GM21786 (cell line): ENCODE data around the gene CLEC3B.

Experiments
- ATAC-seq: cut with Tn5 transposase; IDR thresholded peaks from one replicate; pipeline ENCODE4 v1.9.1; 2021; ENCODE audit not compliant: unreplicated experiment

CLEC3B gene

DNA sequence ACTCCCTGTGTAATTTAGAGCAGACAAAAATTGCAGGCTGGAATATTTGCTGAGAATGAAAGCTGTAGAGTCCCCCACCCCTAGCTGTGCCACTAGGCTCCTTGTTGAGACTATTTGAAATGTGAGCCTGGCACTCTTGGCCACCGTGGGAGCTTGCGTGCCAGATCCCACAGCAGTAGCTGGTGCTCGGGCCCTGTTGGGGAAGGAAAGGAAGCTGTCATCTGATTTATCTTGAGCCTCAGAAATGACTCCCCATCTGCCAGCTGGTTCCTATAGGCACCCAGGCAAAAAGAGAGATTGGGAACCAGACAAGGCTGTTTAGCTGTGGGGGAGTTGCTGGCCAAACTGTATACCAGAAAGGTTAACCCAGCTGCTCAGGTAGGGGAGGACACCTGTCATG lies 23.4 kb upstream of the CLEC3B start:
- no peak for ATAC-seq

DNA sequence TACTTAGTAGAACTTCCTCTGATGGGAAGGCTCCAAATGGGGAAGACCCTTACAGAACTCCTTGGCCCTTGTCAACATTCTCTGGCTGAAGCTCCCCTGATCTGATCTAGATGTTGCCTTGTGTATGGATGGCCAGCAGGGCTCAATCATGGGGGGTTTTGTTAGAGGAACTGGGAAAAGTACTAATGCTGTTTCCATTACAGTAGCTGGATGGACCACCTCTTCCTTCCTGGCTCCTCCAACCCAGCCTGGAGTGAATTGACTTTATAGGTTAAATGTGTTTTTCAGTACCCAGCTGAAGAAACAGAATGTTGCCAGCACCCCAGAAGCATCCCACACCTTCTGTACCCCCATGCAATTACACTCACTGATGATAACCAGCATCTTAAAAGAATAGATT lies 22.7 kb upstream of the CLEC3B start:
- ATAC-seq: no peak

DNA sequence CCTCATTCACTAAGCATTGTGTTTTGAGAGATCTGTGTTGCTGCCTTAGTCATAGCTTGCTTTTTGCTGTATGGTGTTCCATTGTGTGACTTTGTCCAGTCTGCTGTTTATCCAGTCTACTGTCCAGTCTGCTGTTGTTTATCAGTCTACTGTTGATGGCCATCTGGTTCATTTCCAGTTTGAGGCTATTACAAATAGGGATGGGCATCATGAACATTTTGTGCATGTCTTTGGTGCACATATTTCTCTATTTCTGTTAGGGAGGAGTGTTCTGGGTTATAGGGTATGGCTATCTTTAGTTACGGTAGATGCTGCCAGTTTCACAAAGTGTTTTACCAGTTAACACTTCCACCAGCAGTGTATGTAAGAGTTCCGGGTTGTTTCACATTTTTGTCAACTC lies 22.2 kb upstream of the CLEC3B start:
- no peak for ATAC-seq

DNA sequence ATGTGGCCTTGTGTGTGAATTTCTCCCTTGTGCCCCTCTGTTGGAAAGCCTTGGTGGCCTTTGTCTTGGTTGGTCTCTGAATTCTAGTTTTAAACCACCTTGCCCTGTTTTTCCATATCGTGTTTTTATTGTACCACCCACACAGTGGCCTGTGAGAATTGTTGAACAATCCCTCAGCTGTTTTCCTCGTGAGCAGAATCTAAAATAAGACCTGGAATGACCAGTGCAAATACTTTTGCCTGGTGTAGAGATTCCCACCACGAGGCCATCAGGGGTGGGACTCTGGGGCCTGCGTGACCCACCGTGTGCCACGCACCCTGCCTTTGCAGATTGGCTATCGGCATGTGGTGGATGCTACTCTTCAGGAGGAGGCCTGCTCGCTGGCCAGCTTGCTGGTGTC lies 19.0 kb upstream of the CLEC3B start:
- ATAC-seq: no peak

DNA sequence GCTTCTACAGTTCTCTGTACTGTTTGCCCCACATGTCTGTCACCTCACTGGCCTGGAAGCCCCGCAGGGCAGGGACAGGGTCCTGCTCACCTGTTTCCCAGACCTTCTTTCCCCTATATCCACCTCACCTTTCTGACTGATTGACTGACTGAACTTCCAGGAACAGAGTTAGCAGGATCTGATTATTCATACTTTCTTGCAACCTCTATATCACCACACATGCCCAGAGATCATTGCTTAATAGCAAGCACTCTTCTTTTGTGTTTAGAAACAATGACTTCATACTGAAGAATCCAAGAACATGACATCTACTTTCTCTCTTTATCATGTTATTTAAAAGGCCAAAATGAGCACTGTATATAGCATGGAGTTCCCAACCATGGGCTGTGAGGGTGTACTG lies 18.0 kb upstream of the CLEC3B start:
- ATAC-seq: no peak

DNA sequence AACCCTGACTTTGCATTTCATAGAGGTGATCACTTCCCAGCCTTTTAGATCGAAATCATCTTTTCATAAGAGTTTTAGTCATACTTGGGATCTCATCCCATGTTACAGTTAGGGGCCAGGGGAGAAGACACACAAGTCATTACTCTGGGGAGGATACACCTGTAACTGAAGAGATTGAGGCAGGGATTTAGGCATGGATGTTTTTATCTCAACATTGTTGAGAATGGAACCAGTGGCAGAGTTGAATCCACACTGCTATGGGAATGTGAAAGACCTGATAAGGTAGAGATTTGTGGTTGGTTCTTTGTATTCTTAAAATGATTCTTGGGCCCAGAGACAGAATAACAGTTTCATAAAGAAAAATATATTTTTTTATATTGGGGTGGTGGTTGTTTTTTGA lies 16.2 kb upstream of the CLEC3B start:
- ATAC-seq: no peak

DNA sequence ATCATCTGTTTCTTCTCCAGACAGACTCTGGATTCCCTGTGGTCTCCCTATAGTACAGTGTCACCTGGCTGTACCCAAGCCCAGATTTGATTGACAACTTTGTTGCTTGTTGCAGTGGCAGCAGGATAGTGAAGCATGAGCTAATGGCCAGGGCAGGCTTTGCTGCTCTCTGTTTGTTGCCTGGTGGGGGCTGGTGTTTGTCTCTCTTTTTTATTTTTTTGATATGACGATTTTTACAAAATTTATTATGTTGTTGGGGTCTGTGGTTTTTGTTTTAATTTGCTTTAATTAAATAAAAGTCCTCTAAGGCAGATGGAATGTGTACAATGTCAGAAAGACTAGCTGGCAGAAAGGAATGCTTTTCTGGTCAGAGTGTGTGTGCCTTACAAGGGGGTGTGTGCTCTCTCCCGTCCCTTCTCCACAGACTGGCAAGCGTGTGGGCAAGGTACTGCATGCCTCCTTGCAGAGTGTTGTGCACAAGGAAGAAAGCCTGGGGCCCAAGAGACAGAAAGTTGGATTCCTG lies 15.2 kb upstream of the CLEC3B start:
- ATAC-seq: no peak

DNA sequence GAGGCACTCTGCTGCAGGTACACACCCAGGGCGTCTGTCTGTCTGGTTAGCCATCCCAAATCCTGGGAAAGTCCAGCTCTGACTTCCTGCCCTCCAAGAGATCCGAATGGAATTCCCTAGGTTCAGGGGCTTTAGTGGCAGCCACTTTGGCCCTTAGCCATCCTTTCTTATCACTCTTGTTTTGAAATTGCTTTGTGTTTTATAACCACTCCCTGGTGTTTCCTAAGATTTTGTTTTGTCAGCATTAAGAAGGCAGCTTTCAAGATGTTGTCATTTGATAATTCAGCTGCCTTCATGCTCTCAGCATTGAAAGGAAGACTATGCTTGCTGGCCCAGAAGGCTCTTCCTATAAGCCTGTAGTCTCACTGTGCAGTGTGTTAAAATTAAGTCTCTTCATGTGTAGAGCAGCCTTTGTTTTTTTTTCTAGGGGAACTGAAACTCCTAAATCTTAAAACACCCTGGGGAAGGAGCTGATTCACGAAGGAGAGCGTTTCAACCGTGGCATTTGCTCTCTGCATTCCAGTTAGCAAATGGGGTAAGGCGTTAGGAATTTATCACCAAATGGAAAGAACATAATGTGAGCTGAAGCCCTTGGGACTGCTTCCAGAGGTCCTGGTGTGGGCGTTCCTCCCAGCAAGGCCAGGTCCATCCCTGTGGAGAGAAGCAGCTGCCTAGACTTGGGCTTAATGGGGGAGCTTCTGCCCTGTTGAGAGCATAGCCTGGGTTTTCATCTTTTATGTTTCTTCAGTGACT lies 14.2 kb upstream of the CLEC3B start:
- no peak for ATAC-seq

DNA sequence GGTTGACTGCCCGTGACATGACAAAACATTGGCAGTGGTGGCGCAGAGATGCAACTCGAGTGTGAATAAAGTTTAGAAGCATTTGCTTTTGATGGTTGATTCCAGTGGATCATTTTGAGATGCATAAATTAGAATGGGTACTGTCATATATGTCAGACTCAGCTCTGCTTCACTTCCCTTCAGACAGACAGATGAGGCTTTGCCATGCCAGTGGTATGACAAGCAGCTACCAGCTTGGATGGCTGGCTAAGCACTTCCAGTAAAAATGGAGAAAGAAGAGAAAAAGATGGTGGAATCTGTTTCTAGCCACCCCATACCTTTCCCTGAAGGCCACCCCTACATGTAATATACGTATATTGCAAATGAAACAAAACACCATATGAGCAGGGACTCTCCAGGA lies 13.5 kb upstream of the CLEC3B start:
- ATAC-seq: no peak

DNA sequence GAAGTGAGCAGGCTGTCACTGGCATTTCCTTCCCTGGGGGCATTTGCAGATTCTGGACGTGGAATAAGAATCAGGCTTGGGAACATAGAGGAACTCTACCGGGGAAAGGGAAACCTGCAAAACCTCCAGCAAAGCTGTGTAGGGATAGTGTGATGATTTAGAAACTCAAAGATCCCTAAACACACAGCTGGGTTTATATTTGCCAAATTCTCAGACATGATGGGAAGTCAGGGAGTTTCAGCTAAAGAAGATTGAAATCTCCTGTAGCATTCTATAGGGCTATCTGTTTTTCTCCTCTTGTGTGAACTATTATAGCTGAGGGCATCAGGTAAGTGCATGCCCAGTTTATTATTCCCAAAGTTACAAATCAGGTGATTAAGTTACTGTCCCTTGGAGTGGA lies 9.2 kb upstream of the CLEC3B start:
- ATAC-seq: no peak

DNA sequence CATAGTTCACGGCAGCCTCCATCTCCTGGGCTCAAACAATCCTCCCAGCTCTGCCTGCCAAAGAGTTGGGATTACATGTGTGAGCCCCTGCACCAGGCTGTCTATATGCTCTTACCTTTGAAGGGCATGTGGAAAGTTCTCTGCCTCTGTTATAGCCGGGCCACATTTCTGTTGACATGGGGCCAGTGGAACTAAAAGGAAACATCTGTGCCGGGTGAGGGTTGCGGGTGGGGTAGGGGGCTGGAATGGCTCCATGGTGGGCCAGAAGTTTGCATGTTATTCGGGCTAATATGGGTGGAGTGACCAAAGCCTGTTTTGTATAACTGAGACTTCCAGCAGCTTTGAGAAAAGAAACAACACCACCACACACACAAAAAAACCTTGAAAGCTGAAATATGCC lies 8.3 kb upstream of the CLEC3B start:
- no peak for ATAC-seq

DNA sequence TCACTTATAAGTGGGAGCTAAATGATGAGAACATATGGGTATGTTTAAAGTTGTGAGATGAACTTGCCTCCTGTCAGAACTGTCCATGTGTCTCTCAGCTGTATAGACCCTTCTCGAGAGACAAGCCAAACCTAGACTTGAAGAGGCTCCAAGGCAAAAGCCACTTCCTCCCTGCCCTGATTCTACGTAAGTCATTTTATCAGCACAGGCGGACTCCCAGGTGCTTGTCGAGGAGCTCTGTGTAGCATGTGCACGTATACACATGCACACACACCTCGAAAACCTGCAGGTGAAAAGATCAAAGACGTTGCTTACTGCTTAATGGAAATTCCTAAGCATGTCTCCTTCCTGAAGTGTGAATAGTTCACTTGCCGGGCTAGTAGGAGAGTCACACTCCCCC lies 5.6 kb upstream of the CLEC3B start:
- no peak for ATAC-seq

DNA sequence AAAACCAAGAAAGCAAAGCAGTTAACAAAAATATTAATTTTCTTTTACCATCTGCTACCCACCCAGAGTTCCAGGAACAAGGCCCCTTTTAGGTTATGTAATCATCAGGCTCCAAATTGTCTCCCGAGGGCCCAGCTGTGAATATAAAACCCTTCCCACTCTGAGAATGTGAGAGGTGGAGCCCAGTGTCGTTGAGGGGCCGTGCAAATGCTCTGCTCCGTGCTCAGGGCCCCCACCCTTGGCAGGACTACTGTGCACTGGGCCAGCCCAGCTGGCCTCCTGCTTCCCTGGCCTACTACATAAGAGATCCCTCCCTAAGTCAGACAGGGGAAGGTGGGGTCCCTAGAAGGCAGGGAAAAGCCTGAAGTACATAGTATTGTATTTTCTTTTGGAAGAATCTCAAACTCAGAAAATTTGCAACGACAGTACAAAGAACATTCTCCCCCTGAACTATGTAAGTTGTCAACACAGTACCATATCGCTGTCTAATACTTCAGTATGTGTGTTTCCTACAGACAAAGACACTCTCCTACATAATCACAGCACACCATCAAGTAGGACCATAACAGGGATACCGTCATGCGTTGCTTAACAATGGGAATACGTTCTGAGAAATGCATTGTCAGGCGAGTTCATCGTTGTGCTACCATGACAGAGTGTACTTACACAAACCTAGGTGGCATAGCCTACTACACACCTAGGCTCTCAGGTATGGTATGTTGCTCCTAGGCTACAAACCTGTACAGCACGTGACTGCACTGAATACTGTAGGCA lies 4.4 kb upstream of the CLEC3B start:
- ATAC-seq: no peak

DNA sequence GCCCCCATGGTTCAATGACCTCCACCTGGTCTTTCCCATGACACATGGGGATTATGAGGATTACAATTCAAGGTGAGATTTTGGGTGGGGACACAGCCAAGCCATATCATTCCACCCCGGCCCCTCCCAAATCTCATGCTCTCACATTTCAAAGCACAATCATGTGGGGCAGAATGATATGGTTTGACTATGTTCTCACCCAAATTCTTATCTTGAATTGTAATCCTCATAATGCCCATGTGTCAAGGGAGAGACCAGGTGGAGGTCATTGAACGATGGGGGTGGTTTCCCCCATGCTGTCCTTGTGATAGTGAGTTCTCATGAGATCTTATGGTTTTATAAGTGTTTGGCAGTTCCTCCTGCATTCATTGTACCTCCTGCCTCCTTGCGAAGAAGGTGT lies 2.4 kb upstream of the CLEC3B start:
- no peak for ATAC-seq

DNA sequence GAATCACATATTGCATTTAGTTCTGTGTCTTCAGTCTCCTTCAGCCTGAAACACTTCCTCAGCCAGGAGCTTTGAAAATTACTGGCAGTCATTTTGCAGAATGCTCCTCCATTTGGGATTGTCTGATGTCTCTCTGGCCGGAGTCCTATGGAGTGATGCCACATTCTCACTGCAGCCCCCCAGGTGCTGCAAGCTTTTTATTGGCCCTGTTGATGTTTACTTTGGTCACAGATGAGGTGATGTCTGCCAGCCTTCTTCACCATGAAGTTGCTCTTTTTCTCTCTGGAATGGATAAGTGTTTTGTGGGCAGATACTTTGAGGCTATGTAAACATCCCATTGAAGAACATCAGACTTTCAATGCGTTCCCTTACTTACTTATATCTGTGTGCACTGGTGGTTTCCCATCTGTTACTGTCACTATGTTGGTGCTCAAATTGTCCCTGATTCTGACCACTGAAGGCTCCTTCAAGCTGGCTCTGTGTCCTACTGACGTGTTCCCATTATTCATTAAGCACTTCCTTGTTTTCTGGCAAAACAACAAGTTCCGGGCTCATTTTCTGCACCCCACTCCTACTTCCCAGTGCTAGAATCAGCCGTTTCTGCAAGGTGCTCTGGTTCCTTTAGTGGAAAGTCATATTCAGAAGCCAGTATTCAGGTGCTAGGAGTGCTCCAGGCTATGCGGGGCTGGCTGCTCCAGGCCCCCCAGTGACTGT lies 1.4 kb upstream of the CLEC3B start:
- no peak for ATAC-seq

DNA sequence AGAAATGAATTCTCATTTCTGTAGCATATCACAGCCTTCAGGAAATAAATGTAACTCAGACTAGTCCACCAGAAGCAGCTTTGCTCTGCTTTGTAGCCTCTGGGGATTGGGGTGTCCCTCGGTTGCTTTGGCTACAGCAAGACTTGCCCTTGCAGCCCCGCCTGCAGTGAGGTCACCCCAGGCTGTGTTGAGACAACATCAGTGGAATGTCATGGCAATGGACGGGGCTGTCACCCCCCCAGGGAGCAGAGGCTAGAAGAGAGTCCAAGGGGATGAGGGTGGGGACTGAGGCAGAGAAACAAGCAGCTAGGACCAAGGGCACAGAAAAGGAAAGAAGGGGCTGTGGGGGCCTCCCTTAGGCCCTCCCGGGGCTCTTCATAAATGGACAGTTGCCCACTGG lies 854 bp downstream of the CLEC3B start:
- ATAC-seq: no peak

DNA sequence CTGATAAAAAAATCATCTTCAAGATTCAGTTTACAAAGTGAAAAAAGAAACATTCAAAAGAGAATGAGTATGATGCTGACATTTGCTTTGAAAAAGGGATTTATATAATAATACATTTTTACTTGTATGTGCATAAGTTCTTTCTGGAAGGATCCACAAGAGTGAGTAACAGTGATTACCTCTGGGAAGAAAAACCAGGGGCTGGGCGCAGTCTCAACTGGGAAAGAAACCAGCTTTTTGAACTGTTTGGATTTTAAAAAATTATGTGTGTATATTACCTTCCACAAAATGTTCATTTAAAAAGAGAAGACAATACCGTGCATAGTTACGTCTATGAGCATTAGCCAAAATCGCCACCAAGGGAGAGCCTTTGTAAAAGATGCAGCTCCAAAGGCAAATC lies 1.3 kb downstream of the CLEC3B start:
- no peak for ATAC-seq

DNA sequence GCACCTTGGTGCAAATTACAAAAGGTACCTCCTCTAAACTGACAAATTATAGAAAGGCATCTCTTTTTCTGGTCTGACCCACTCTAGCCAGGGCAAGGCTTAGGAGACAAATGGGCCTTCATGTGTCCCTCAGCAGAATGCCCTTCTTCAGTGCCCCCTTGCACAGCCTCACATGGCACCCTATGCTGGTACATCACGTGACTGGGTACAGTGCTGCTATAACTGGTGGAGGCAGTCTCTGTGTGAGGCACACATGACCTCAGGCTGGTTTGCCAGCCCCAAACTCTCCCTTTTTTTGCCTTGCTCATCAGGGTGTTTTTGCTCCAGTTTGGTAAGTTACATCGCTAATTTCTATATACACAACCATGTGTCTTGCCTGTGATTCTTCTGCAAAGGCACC lies 3.1 kb downstream of the CLEC3B start:
- ATAC-seq: no peak

DNA sequence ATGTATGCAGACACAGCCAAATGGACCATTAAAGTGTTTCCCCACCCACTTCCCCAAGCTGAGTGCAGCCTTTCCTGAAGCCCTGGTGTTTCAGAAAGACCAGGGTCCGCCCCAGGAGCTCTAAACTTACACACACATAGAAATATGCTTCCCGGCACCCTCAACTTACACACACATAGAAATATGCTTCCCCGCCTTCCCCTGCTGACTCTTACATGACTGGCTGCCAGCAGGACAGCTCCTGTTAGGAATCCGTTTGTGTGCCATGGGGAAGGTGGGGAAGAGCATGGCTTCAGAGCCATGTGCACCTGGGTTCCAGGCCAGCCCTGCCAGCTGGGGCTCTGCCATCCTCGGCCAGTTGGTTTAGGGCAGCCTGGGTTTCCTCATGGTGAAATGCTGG lies 3.6 kb downstream of the CLEC3B start:
- no peak for ATAC-seq

DNA sequence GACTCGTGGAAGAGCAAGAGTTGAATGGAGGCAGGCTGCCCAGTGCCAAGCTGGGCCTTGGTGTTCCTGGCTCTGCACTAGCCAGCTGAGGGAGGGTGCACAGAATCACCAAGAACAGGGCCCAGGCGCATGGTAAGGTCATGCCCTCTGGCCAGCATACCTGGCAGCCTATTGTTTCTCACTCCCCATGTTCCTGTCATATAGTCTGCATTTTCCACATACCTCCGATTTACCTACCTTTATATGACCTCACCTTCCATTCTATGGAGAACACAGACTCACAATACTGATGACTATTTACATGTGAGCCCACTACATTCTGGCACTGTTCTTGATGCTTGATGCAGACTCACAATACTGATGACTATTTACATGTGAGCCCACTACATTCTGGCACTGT lies 5.4 kb downstream of the CLEC3B start:
- no peak for ATAC-seq

DNA sequence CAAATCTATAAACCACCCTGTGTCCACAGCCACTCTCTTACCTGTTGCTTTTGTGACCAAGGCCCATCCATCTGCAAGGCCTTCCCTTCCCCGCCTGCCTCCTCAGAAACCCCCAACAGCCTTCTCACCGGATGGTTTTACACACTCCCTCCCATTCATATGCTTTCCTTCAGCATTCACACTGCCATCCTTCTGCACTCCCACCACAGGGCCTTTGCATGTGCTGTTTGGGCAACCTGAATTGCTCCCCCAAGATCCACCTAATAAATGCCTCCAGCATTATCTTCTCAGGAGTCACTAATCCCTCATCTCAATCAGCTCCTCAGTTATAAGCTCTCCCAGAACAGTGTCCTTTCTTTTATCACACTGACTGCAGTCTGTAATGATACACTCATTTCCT lies 6.0 kb downstream of the CLEC3B start:
- no peak for ATAC-seq

DNA sequence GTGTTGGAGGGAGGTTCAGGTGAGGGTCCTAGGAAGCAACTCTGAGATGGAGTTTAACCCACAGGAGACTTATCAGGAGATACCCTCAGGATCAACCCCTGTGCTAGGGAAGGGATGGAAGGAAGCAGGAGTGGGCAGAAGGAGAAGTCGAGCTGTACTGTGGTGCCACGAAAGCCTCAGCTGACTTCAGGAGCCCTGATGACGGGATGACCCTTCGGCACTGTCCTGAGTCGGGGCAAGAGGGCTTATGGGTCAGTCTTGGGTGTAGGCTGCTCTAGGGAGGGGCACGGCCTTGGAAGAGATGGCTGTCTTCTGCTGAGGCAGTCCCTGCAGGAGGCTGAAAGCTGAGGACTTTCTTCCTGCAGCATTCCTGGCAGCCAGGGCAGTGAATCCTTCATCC lies 7.7 kb downstream of the CLEC3B start:
- no peak for ATAC-seq
